GM20431 (cell line): ENCODE results near the gene DAB1.

Experiments used
- in situ Hi-C: fragments of 300-500 bp; cut with MseI, MboI; formaldehyde crosslinking; loops from one replicate; pipeline ENCODE4 v1.15.0; 2020; ENCODE audit warnings: low sequenced_read_pairs; ENCODE audit not compliant: unreplicated experiment

The DAB1 gene

GRCh38 chr1:57285992-57286391 is 137.9 kb downstream of the DAB1 start:
- in situ Hi-C loops = no loop called here

- in situ Hi-C loops = no loop called here
Measured at GRCh38 chr1:57282411-57282810, 141.4 kb downstream of the DAB1 start.

- in situ Hi-C loops = no loop called here
Measured at GRCh38 chr1:57281324-57281723, 142.5 kb downstream of the DAB1 start.

GRCh38 chr1:57279909-57280666 is 143.8 kb downstream of the DAB1 start:
- in situ Hi-C loops = no loop called here

GRCh38 chr1:57278558-57278957 is 145.3 kb downstream of the DAB1 start:
- in situ Hi-C loops = no loop called here

GRCh38 chr1:57277681-57278080 is 146.2 kb downstream of the DAB1 start:
- in situ Hi-C loops = no loop called here

GRCh38 chr1:57276918-57277317 is 146.9 kb downstream of the DAB1 start:
- in situ Hi-C loops = no loop called here

GRCh38 chr1:57272601-57273000 is 151.3 kb downstream of the DAB1 start:
- in situ Hi-C loops = no loop called here

GRCh38 chr1:57272150-57272549 is 151.7 kb downstream of the DAB1 start:
- in situ Hi-C loops = no loop called here

GRCh38 chr1:57270927-57271698 is 152.7 kb downstream of the DAB1 start:
- in situ Hi-C loops = no loop called here

GRCh38 chr1:57269630-57270225 is 154.1 kb downstream of the DAB1 start:
- in situ Hi-C loops = no loop called here

- in situ Hi-C loops = no loop called here
Measured at GRCh38 chr1:57265104-57265503, 158.8 kb downstream of the DAB1 start.

- in situ Hi-C loops = no loop called here
Measured at GRCh38 chr1:57262472-57262871, 161.4 kb downstream of the DAB1 start.

- in situ Hi-C loops = no loop called here
Measured at GRCh38 chr1:57258557-57259325, 165.1 kb downstream of the DAB1 start.

GRCh38 chr1:57255945-57256344 is 167.9 kb downstream of the DAB1 start:
- in situ Hi-C loops = no loop called here

- in situ Hi-C loops = no loop called here
Measured at GRCh38 chr1:57254022-57254421, 169.8 kb downstream of the DAB1 start.

- in situ Hi-C loops = no loop called here
Measured at GRCh38 chr1:57252597-57253294, 171.1 kb downstream of the DAB1 start.

GRCh38 chr1:57250021-57250420 is 173.8 kb downstream of the DAB1 start:
- in situ Hi-C loops = no loop called here

GRCh38 chr1:57249511-57249910 is 174.3 kb downstream of the DAB1 start:
- in situ Hi-C loops = no loop called here

- in situ Hi-C loops = no loop called here
Measured at GRCh38 chr1:57248830-57249229, 175.0 kb downstream of the DAB1 start.
